H4 (cell line): ENCODE results near the gene GSK3B. TPM values are rescaled to one million over a fixed set of nuclear protein-coding genes. Genes with fewer than 3 reads are reported as not detected.

Experiments
- DNase-seq: peaks from one replicate; pipeline ENCODE4 v3.0.0-alpha.2; 2015; ENCODE audit warnings: low spot score
- total RNA-seq: library from RNA; depleted of rRNA; stranded (reverse); fragments of >200 nt; shearing (Covaris generic); gene quantifications from 2 replicates; pipeline ENCODE4 v1.2.3, GENCODE V29; 2014

Gene GSK3B
- total RNA-seq, 1 experiment from 2014 or later: 47.9 TPM

- no peak for DNase-seq
Observed at GRCh38 chr3:119818937-119819336, 275.3 kb downstream of the GSK3B start.

GRCh38 chr3:119817583-119818363 lies 276.5 kb downstream of the GSK3B start:
- DNase-seq: no peak

DNA sequence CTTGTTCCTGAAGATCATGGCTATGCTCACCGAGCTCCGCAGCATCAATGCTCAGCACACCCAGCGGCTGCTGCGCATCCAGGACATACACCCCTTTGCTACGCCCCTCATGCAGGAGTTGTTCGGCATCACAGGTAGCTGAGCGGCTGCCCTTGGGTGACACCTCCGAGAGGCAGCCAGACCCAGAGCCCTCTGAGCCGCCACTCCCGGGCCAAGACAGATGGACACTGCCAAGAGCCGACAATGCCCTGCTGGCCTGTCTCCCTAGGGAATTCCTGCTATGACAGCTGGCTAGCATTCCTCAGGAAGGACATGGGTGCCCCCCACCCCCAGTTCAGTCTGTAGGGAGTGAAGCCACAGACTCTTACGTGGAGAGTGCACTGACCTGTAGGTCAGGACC lies 277.2 kb downstream of the GSK3B start:
- no peak for DNase-seq

DNA sequence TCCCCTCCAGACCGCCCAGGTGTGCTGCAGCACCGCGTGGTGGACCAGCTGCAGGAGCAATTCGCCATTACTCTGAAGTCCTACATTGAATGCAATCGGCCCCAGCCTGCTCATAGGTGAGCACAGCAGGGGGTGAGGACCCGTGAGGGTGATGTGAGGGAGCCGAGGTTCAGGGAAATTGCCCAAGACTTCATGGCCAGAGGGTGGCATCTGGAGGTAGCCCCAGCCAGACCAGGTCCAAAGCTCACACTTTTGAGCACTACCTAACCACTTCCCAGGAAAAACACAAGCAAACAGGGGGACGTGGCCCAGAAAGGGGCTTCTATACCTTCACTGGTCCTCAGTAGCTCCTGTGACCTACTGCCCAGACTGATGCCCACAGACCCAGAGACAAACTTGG lies 278.5 kb downstream of the GSK3B start:
- no peak for DNase-seq

DNA sequence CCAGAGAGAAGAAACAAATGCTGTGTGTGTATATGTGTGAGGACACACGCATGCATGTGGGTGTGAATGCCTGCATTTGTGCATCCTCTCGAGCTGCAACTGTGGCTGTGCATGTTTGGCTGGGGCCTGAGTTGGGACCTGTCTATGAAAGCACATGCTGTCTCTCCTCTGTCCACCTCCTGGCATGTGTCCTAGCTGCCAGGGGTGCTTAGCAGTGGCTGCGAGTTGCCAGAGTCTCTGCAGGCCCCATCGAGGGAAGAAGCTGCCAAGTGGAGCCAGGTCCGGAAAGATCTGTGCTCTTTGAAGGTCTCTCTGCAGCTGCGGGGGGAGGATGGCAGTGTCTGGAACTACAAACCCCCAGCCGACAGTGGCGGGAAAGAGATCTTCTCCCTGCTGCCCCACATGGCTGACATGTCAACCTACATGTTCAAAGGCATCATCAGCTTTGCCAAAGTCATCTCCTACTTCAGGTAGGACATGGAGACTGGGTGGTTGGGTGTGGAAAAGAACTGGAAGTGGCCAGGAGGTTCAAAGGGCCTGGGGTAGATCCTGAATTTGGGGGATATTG lies 281.7 kb downstream of the GSK3B start:
- DNase-seq: no peak

DNA sequence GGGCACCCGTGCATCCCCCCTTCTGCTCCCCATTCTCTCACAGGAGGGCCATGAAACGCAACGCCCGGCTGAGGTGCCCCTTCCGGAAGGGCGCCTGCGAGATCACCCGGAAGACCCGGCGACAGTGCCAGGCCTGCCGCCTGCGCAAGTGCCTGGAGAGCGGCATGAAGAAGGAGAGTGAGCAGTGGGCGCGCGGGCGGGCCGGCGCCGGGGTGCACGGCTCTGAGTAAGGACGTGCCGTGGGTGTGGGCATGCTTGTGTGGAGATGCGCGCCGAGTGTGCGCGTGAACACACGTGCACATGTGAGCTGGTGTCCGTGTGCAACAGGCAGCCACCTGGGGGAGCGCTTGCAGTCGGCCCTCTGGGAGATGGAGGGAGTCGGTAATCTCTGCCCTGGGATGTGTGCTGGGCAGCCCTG lies 284.2 kb downstream of the GSK3B start:
- DNase-seq: no peak

GRCh38 chr3:119809249-119810017 lies 284.8 kb downstream of the GSK3B start:
- DNase-seq: no peak

DNA sequence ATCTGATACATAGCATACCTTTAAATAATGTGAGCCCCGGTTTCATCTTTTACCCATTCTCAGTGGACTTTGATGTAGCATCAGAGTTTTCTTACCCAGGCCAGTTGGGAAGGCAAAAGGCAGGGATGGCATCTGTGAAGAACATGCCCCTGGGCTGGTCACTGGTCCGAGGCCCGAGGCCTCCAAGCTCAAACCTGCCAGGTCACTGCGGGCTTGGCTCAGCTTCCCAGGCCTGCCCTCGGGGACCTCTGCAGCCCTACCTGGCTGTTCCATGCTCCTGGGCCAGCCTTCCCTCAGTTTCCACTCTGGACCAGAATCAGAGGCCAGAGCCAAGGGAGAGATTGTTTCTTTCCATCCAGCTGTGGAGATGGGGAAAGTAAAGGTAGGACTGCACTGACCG lies 285.4 kb downstream of the GSK3B start:
- DNase-seq: no peak

GRCh38 chr3:119808244-119808643 lies 286.0 kb downstream of the GSK3B start:
- DNase-seq: no peak

DNA sequence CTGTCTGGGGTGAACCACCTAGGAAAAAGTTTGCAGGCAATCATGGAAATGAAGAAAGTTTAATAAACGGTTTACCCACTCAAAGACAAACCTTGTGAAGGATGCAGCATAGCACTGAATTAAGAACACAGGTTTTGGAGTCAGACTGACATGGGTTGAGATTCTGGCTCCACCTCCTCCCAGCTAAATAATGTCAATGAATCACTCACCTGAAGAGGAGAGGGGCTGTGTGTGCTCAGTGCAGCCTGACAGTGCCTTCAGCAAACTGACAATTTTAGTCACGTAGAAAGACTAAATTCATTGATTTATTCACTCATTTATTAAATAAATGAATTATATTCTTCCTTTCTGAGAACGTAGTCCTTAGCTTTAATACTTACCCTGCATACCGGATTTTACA lies 293.4 kb downstream of the GSK3B start:
- no peak for DNase-seq

DNA sequence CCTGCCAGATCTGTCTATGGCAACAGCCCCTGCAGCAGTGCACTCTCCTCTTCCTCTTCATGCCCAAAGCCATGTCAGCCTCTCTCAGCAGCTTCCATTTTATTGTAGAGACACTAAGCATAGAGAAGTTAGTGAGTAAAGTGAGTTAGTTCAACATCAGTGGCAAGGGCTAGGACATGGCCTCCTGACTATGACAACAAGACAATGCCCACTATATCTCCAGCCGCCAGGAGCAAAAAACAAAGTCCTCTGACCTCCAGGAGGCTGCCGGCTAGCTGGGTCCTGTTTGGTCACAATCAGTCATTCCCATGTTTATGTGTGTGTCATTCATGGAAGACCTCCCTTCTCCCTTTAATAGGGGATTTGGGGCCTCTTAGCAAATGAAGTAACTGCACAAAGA lies 297.5 kb downstream of the GSK3B start:
- DNase-seq: no peak

DNA sequence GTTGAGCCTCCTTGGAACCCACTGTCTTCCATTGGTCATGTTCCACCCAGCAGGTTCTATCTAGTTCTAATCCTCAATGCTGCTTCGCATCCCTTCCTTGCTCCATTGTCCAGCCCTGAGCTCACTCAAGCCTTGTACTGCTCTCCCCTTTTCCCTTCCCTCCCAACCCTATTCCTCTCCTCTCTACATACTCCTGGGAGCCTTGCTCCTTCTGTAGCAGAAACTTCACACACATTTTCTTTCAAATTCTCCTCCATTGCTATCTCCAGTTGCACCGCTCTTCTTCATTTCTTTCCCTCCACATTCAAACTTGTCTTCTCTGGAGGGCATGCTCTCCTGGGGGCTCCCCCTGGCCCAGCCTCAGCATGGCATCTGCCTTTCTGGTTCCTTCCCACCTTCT lies 297.9 kb downstream of the GSK3B start:
- DNase-seq: no peak

DNA sequence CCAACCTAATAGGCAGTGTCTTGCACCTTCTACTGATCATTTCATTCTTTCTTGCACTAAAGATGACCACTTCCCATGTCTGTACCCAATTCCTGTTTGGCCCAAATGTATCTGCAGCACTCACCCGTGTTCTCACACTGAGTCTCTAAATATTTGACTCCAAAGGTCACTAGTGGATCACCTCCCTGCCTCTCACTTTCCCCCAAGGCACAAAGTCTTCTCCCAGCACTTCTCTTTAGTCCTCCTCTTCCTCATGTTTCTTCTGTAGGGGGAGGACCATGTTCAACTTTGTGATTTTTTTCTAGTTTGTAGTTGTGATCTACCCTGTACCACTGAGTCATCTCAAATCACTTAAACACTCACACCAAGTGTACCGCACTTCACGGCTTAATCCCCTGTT lies 298.4 kb downstream of the GSK3B start:
- no peak for DNase-seq

DNA sequence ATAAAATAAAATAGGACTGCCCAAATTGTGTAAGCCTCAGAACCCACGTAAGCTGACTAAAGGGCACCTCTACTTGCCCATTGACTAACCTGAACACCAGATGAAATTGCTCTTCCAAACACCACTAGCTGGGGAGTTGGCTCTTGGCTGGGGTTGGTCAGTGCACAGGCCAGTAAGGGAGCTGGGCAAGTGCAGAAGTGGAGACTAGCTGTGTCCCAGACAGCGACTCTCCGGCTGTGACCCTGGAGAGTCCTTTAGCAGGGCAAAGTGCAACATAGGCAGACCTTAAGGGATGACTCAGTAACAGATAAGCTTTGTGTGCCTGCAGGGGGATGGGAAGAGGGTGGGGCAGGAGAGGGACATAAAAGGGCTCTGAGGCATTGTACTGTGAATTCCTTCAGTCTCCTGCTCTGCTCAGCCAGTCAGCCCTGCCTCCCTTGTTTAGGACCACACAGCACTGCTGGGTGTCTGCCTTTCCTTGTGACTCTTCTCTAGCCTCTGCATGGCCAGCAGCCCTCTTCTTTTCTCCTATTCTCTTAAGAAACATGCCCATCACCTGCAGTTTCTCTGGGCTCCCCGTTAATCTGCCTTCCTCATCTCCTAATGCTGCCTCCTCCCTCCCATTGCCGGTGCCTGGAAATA lies 299.2 kb downstream of the GSK3B start:
- DNase-seq: peak; percentile 39

DNA sequence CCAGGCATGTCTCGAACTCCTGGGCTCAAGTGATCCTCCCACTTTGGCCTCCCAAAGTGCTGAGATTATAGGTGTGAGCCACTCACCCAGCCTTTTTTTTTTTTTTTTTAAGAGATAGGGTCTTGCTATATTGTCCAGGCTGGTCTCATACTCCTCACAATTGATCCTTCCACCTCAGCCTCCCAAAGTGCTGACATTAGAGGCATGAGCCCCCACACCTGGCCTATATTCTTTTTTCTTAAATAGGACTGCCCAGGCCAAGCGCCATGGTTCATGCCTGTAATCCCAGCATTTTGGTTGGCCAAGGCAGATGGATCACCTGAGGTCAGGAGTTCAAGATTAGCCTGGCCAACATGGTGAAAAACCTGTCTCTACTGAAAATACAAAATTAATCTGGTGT lies 299.8 kb downstream of the GSK3B start:
- no peak for DNase-seq

GRCh38 chr3:119792270-119792669 lies 302.0 kb downstream of the GSK3B start:
- DNase-seq: no peak

DNA sequence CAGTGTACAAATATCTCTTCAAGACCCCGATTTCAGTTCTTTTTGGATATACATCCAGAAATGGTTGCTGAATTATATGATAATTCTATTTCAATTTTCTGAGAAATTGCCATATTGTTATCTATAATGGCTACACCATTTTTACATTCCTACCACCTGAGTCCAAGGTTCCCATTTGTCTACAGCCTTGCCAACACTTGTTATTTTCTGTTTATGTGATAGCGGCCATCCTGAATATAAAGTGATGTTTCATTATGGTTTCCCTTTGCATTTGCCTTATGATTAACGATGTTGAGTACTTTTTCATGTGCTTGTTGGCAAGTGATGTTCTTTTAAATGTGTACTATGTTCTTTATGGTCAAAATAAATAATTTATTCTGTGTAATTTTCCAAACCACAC lies 303.9 kb downstream of the GSK3B start:
- DNase-seq: no peak

- no peak for DNase-seq
Observed at GRCh38 chr3:119786409-119786808, 307.8 kb downstream of the GSK3B start.

DNA sequence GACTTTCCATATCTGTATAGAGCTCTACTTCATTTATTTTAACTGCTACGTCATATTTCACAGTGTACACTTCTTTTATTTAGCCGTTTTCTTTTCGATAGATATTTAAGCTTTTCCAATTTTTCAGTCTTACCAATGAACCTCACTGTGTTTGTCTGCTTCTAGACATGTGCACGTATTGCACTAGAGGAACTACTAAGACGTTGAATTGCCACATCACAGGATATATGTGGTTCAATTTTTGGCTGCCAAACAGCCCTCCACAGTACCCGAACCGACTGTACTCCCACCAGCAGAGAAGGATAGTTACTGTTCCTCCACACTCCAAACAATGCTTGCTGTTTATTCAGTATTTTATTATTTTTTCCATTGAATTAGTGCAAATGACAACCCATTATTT lies 310.4 kb downstream of the GSK3B start:
- DNase-seq: no peak

GRCh38 chr3:119783255-119783654 lies 311.0 kb downstream of the GSK3B start:
- no peak for DNase-seq

GRCh38 chr3:119782460-119782859 lies 311.8 kb downstream of the GSK3B start:
- DNase-seq: no peak
